ENCODE results near the gene ADAT3. TPM values are rescaled to one million over a fixed set of nuclear protein-coding genes. Genes with fewer than 3 reads are reported as not detected.

The ADAT3 gene
- polyA plus RNA-seq, 1 of the 3 experiments (the other 2 are of a cell fraction) = 2.8 TPM

- no peak for TF ChIP-seq GATA2 (CRISPR knock-in tag; IDR thresholded peaks at IDR 0.05)
- no peak for TF ChIP-seq USF2 (IDR thresholded peaks at IDR 0.05; ENCODE audit: borderline replicate concordance, low read depth, low read length)
- TF ChIP-seq RAD21 (IDR thresholded peaks at IDR 0.05; ENCODE audit: low read length) = no peak
- TF ChIP-seq EP300 (IDR thresholded peaks at IDR 0.05; ENCODE audit: borderline replicate concordance in 1 of 2, low read depth in 1 of 2, low read length in 1 of 2) = no peak
- no peak for TF ChIP-seq POLR2AphosphoS5 (IDR thresholded peaks at IDR 0.05; ENCODE audit: low read depth, low read length)
Measured at GRCh38 chr19:1868971-1869370, 36.2 kb upstream of the ADAT3 start (continued).

- no peaks in the 10 kb centered on the region for H3K9me3 ChIP-seq
- WGBS (ENCODE audit: low lambda C conversion rate) = 93% methylated on average over 14 of the region's 15 CpGs
- H3K4me2 ChIP-seq = no peak overlapping the region
- H3K27ac ChIP-seq (ENCODE audit: low read depth in 2 of 2, low read length in 1 of 2) = no peak overlapping the region
- peaks cover 3 to 9% of the 10 kb centered on the region in 2 experiments for H3K36me3 ChIP-seq (replicated peaks in 1 of 2; ENCODE audit: control insufficient read depth in 1 of 2, insufficient read depth in 2 of 2, low read length in 1 of 2)
- CTCF ChIA-PET = no interaction called here
- POLR2A ChIA-PET = interaction anchor here (1.0 kb wide), 1 partner anchor 13 kb away, joined by 3 read pairs; no protein-coding TSS in a partner anchor
- H3K9me2 ChIP-seq = no peaks in the 10 kb centered on the region
- no peak overlapping the region for H3K4me3 ChIP-seq (ENCODE audit: low read depth in 2 of 2, low read length in 1 of 2)
- H3K4me1 ChIP-seq (ENCODE audit: control insufficient read depth in 1 of 2, insufficient read depth in 2 of 2, low read depth in 1 of 2, low read length in 1 of 2) = peaks cover 16 to 21% of the 10 kb centered on the region in 2 experiments
- peaks cover 25% of the 10 kb centered on the region for H3F3A ChIP-seq (replicated peaks; ENCODE audit: insufficient read depth)
- no peaks in the 10 kb centered on the region for H3K27me3 ChIP-seq (ENCODE audit: insufficient read depth)
- H3K79me2 ChIP-seq (ENCODE audit: insufficient read depth) = peaks cover 79% of the 10 kb centered on the region
- H2AFZ ChIP-seq (ENCODE audit: low read depth) = no peak overlapping the region
- no peak for DNase-seq
- TF ChIP-seq MEF2A (IDR thresholded peaks at IDR 0.05; ENCODE audit: borderline replicate concordance, low read depth) (no peak), CTCF (IDR thresholded peaks at IDR 0.05) (no peak), USF2 (IDR thresholded peaks at IDR 0.05; ENCODE audit: borderline replicate concordance, low read depth, low read length) (no peak), MAX (IDR thresholded peaks at IDR 0.05; ENCODE audit: low read depth) (no peak), FOXM1 (IDR thresholded peaks at IDR 0.05; ENCODE audit: low read depth) (no peak), REST (IDR thresholded peaks at IDR 0.05; ENCODE audit: low read depth, low read length) (no peak), YY1 (IDR thresholded peaks at IDR 0.05; ENCODE audit: low read depth) (no peak), FOXJ3 (CRISPR knock-in tag; IDR thresholded peaks at IDR 0.05) (no peak)
- no peak overlapping the region for H3K9ac ChIP-seq
- H4K20me1 ChIP-seq (ENCODE audit: insufficient read depth) = peaks cover 12% of the 10 kb centered on the region
Measured at GRCh38 chr19:1871140-1871597, 34.0 kb upstream of the ADAT3 start.
